Endodermal cell (in vitro differentiated cells): ENCODE results near the gene UNC13C. TPM values are rescaled to one million over a fixed set of nuclear protein-coding genes. Genes with fewer than 3 reads are reported as not detected.

Source experiments
- DNase-seq: peaks from one replicate; pipeline ENCODE4 v3.0.0-alpha.2; 2017
- H3K27ac ChIP-seq: 2 replicates; pipeline ENCODE4 v1.5.1; 2013; ENCODE audit warnings: mild to moderate bottlenecking, low read depth, low read length, moderate library complexity
- H3K27me3 ChIP-seq: 2 replicates; pipeline ENCODE4 v1.6.1; 2013; ENCODE audit warnings: mild to moderate bottlenecking, low read length, moderate library complexity; ENCODE audit not compliant: insufficient read depth, control insufficient read depth, poor library complexity, severe bottlenecking
- H3K36me3 ChIP-seq: 2 replicates; pipeline ENCODE4 v1.7.0; 2013; ENCODE audit warnings: mild to moderate bottlenecking, low read length, moderate library complexity; ENCODE audit not compliant: control insufficient read depth, insufficient read depth
- H3K4me1 ChIP-seq: one replicate; pipeline ENCODE4 v1.7.0; 2013; ENCODE audit warnings: low read length; ENCODE audit not compliant: control insufficient read depth, insufficient read depth
- H3K4me3 ChIP-seq: 2 replicates; pipeline ENCODE4 v1.5.1; 2013; ENCODE audit warnings: mild to moderate bottlenecking, low read length, moderate library complexity
- H3K9ac ChIP-seq: 2 replicates; pipeline ENCODE4 v1.6.1; 2013; ENCODE audit warnings: mild to moderate bottlenecking, low read length, moderate library complexity; ENCODE audit not compliant: poor library complexity, severe bottlenecking; ENCODE audit errors: extremely low read depth
- H3K9me3 ChIP-seq: 2 replicates; pipeline ENCODE4 v1.6.1; 2013; ENCODE audit warnings: mild to moderate bottlenecking, low read length, moderate library complexity; ENCODE audit not compliant: control insufficient read depth
- H3K27ac Mint-ChIP-seq: 2 replicates; pipeline ENCODE4 v1.8.0; 2020; ENCODE audit warnings: mixed read lengths
- H3K27me3 Mint-ChIP-seq: 2 replicates; pipeline ENCODE4 v1.8.0; 2021; ENCODE audit warnings: mild to moderate bottlenecking, mixed read lengths; ENCODE audit not compliant: insufficient read depth
- H3K36me3 Mint-ChIP-seq: 2 replicates; pipeline ENCODE4 v1.8.0; 2020; ENCODE audit warnings: low read depth, mixed read lengths
- H3K4me1 Mint-ChIP-seq: 2 replicates; pipeline ENCODE4 v1.8.0; 2020; ENCODE audit warnings: mixed read lengths
- H3K4me3 Mint-ChIP-seq: 2 replicates; pipeline ENCODE4 v1.8.0; 2020; ENCODE audit warnings: mild to moderate bottlenecking, moderate library complexity, mixed read lengths
- H3K9me3 Mint-ChIP-seq: 2 replicates; pipeline ENCODE4 v1.8.0; 2020; ENCODE audit warnings: mild to moderate bottlenecking, mixed read lengths
- CTCF ChIP-seq: fragments of 200-600 bp; sonication (generic); conservative IDR thresholded peaks from 2 replicates; pipeline ENCODE4 v1.5.0; 2021; ENCODE audit warnings: antibody characterized with exemption, mild to moderate bottlenecking
- WGBS, 2 experiments: methylation state at CpG; one replicate each; pipeline versions ENCODE4 v1.1.5 to v1.1.7; 2013; ENCODE audit warnings: missing lambda C conversion rate in 2 of 2, mixed read lengths in 1 of 2; ENCODE audit not compliant: insufficient coverage in 1 of 2, insufficient read length in 1 of 2; 5-methylcytosine and 5-hydroxymethylcytosine counted together
- total RNA-seq, 2 donors: library from RNA; stranded (reverse); fragmentation: NEBNext Ultra II Directional in 1 of 2; extraction: Animal tissue kit (Norgen Biotek cat#: 25700) in 1 of 2; gene quantifications; 2 replicates in 1 of 2; 3 replicates in 1 of 2; pipeline ENCODE4 v1.2.1, GENCODE V29; 2021

Gene UNC13C
- total RNA-seq, 2 donors from 2014 or later, result 7.2 to 19.9 TPM

- H3K36me3 ChIP-seq, result no peaks in the 10 kb centered on the region
- no peak overlapping the region for H3K27ac Mint-ChIP-seq
- H3K27ac ChIP-seq, result no peak overlapping the region
- H3K27me3 ChIP-seq, result no peaks in the 10 kb centered on the region
- no peak overlapping the region for H3K9ac ChIP-seq
- no peaks in the 10 kb centered on the region for H3K36me3 Mint-ChIP-seq
- no peaks in the 10 kb centered on the region for H3K27me3 Mint-ChIP-seq
- 79 to 100% methylated on average over 1 to 3 of the region's 3 CpGs for WGBS, 2 experiments
- H3K4me3 Mint-ChIP-seq, result no peak overlapping the region
- H3K9me3 ChIP-seq, result no peaks in the 10 kb centered on the region
- no peaks in the 10 kb centered on the region for H3K4me1 Mint-ChIP-seq
- H3K4me1 ChIP-seq, result no peaks in the 10 kb centered on the region
- H3K4me3 ChIP-seq, result no peak overlapping the region
- DNase-seq, result no peak
- peaks cover 2% of the 10 kb centered on the region for H3K9me3 Mint-ChIP-seq
- no peak for TF ChIP-seq CTCF
Observed at GRCh38 chr15:54131410-54131809, 153.2 kb downstream of the UNC13C start.

- Histone ChIP-seq H3K27ac (no peak overlapping the region), H3K27me3 (no peaks in the 10 kb centered on the region), H3K9ac (no peak overlapping the region), H3K4me1 (no peaks in the 10 kb centered on the region), H3K9me3 (no peaks in the 10 kb centered on the region), H3K36me3 (no peaks in the 10 kb centered on the region), H3K4me3 (no peak overlapping the region)
- Mint-ChIP-seq H3K36me3 (no peaks in the 10 kb centered on the region), H3K9me3 (no peaks in the 10 kb centered on the region), H3K4me1 (peaks cover 7% of the 10 kb centered on the region), H3K27me3 (no peaks in the 10 kb centered on the region), H3K4me3 (no peak overlapping the region), H3K27ac (no peak overlapping the region)
- 76% methylated on average over 1 of the region's 1 CpG; no CpG with 5 or more reads in 1 of the 2 experiments for WGBS, 2 experiments
- no peak for DNase-seq
- TF ChIP-seq CTCF, result no peak
Observed at GRCh38 chr15:54149115-54149531, 170.9 kb downstream of the UNC13C start.

GRCh38 chr15:54150255-54150654, 172.0 kb downstream of the UNC13C start:
- Histone ChIP-seq H3K27ac (no peak overlapping the region), H3K4me3 (no peak overlapping the region), H3K9me3 (no peaks in the 10 kb centered on the region), H3K27me3 (no peaks in the 10 kb centered on the region), H3K4me1 (no peaks in the 10 kb centered on the region), H3K36me3 (no peaks in the 10 kb centered on the region), H3K9ac (no peak overlapping the region)
- Mint-ChIP-seq H3K27ac (no peak overlapping the region), H3K9me3 (no peaks in the 10 kb centered on the region), H3K4me3 (no peak overlapping the region), H3K27me3 (no peaks in the 10 kb centered on the region), H3K36me3 (no peaks in the 10 kb centered on the region), H3K4me1 (peaks cover 4% of the 10 kb centered on the region)
- TF ChIP-seq CTCF, result no peak
- no peak for DNase-seq
- 89 to 90% methylated on average over 3 to 4 of the region's 4 CpGs for WGBS, 2 experiments
